ENCODE measurements around the gene PRRC2B.

- TF ChIP-seq CTCF (IDR thresholded peaks at IDR 0.05) (no peak), POLR2AphosphoS5 (IDR thresholded peaks at IDR 0.05) (no peak)
Observed at GRCh38 chr9:131395157-131396098, 1.5 kb downstream of the PRRC2B start.
